Ovary (tissue), 3 donors: ENCODE data around the gene UGT1A1.

Source experiments
- CTCF ChIP-seq, 3 donors: fragments of 450-650 bp in 2 of 3; fragments of 200-600 bp in 1 of 3; IDR thresholded peaks; one replicate each; pipeline versions ENCODE4 v1.5.1 to v1.8.0; 2016 to 2022; ENCODE audit warnings: antibody characterized with exemption in 3 of 3, mild to moderate bottlenecking in 1 of 3
- POLR2A ChIP-seq: fragments of 450-650 bp; IDR thresholded peaks from one replicate; pipeline ENCODE4 v1.6.1; 2017; ENCODE audit warnings: antibody characterized with exemption, mild to moderate bottlenecking, moderate library complexity
- donor health status: DM: no; HTN: no; CAD: no.

GRCh38 chr2:233821709-233822100 is 61.6 kb downstream of the UGT1A1 start:
- no peak for TF ChIP-seq CTCF (IDR thresholded peaks at IDR 0.05)
- TF ChIP-seq POLR2A = no peak
